Keratinocyte (primary cell): Measurements from ENCODE around the gene MMP11. TPM values are rescaled to one million over a fixed set of nuclear protein-coding genes. Genes with fewer than 3 reads are reported as not detected.

ENCODE experiments used
- DNase-seq: peaks from one replicate; pipeline ENCODE4 v3.0.0-alpha.2; 2011; ENCODE audit warnings: low read depth, missing footprints, low spot score
- FAIRE-seq: peaks from 2 replicates; lab custom pipeline; 2011; peaks lifted over from hg19 to GRCh38; lab: Jason Lieb, UNC
- H2AFZ ChIP-seq: 2 replicates; pipeline ENCODE4 v1.6.0; 2012; ENCODE audit warnings: low read length, control low read depth, inconsistent platforms; ENCODE audit not compliant: control insufficient read depth
- H3K27ac ChIP-seq: 2 replicates; pipeline ENCODE4 v1.5.1; 2011; ENCODE audit warnings: low read length; ENCODE audit not compliant: control insufficient read depth, insufficient read depth
- H3K27me3 ChIP-seq: 3 replicates; pipeline ENCODE4 v1.6.0; 2011; ENCODE audit warnings: low read length; ENCODE audit not compliant: control insufficient read depth, insufficient read depth; ENCODE audit errors: extremely low read depth
- H3K36me3 ChIP-seq, 2 experiments: 2 replicates in 1 of 2; 3 replicates in 1 of 2; pipeline ENCODE4 v1.5.1; 2011; ENCODE audit warnings: low read length in 2 of 2, mild to moderate bottlenecking in 1 of 2; ENCODE audit not compliant: control insufficient read depth in 2 of 2, insufficient read depth in 2 of 2; ENCODE audit errors: extremely low read depth in 1 of 2
- H3K4me1 ChIP-seq: 3 replicates; pipeline ENCODE4 v1.5.1; 2011; ENCODE audit warnings: low read length; ENCODE audit not compliant: control insufficient read depth, insufficient read depth; ENCODE audit errors: extremely low read depth
- H3K4me2 ChIP-seq: 3 replicates; pipeline ENCODE4 v1.6.0; 2011; ENCODE audit warnings: low read depth, low read length; ENCODE audit not compliant: control insufficient read depth, insufficient read depth; ENCODE audit errors: extremely low read depth
- H3K4me3 ChIP-seq, 3 experiments: fragments of 200-600 bp in 1 of 3; sonication (generic) in 1 of 3; 2 replicates in 2 of 3; 3 replicates in 1 of 3; pipeline ENCODE4 v1.5.1; 2011 to 2016; ENCODE audit warnings: low read length in 3 of 3, mild to moderate bottlenecking in 3 of 3, control low read depth in 2 of 3, inconsistent platforms in 1 of 3, low read depth in 1 of 3, mixed read lengths in 1 of 3, mixed run types in 1 of 3, moderate library complexity in 1 of 3; ENCODE audit not compliant: control insufficient read depth in 2 of 3, insufficient read depth in 2 of 3; ENCODE audit errors: extremely low read depth in 1 of 3
- H3K79me2 ChIP-seq: 2 replicates; pipeline ENCODE4 v1.6.0; 2012; ENCODE audit warnings: low read length; ENCODE audit not compliant: control insufficient read depth, insufficient read depth
- H3K9ac ChIP-seq: 3 replicates; pipeline ENCODE4 v1.6.0; 2011; ENCODE audit warnings: low read length; ENCODE audit not compliant: control insufficient read depth, insufficient read depth; ENCODE audit errors: extremely low read depth
- H3K9me1 ChIP-seq: 3 replicates; pipeline ENCODE4 v1.6.0; 2011; ENCODE audit warnings: low read length; ENCODE audit not compliant: control insufficient read depth, insufficient read depth; ENCODE audit errors: extremely low read depth
- H3K9me3 ChIP-seq: 2 replicates; pipeline ENCODE4 v1.5.1; 2012; ENCODE audit warnings: low read depth, low read length; ENCODE audit not compliant: control insufficient read depth
- H4K20me1 ChIP-seq: 3 replicates; pipeline ENCODE4 v1.6.0; 2011; ENCODE audit warnings: low read length; ENCODE audit not compliant: control insufficient read depth, insufficient read depth; ENCODE audit errors: extremely low read depth
- EZH2 ChIP-seq: IDR thresholded peaks from one replicate; pipeline ENCODE4 v1.6.1; 2012; ENCODE audit warnings: inconsistent platforms, mild to moderate bottlenecking, low read length, moderate library complexity
- dilution Hi-C: fragments of 300-500 bp; cut with MboI; formaldehyde crosslinking; loops from one replicate; pipeline ENCODE4 v1.7.0; 2020; ENCODE audit warnings: low sequenced_read_pairs; ENCODE audit not compliant: extremely low pct_ligation_motif_present
- polyA plus RNA-seq, 5 experiments: library from polyadenylated mRNA; depleted of rRNA in 3 of 5; stranded (reverse) in 3 of 5; stranded (forward) in 1 of 5; unstranded in 1 of 5; fragments of >200 nt; gene quantifications; 1 replicate in 1 of 5; 2 replicates in 3 of 5; 3 replicates in 1 of 5; pipeline versions ENCODE4 v1.2.1 to v1.2.3, GENCODE V29; 2011 to 2012; ENCODE audit warnings: missing spikeins in 2 of 5, low read depth in 1 of 5, low replicate concordance in 1 of 5
- TF ChIP-seq, protein P1 (sequence below), 3 experiments: IDR thresholded peaks in 1 of 3; conservative IDR thresholded peaks in 1 of 3; optimal IDR thresholded peaks in 1 of 3; 2 replicates in 2 of 3; 3 replicates in 1 of 3; pipeline versions ENCODE3 to v1.5.1; 2011; ENCODE audit warnings: low read length in 3 of 3, mild to moderate bottlenecking in 3 of 3, moderate library complexity in 2 of 3, control low read depth in 1 of 3, inconsistent platforms in 1 of 3; ENCODE audit not compliant: insufficient read depth in 2 of 3; ENCODE audit errors: extremely low read depth in 1 of 3

MMP11 gene
- polyA plus RNA-seq, 1 donor (not counting 4 experiments of a cell fraction or from before 2014, with no cell fraction given) = 0.13 TPM

- Histone ChIP-seq H3K9ac (no peak overlapping the region), H3K4me1 (peaks cover 3% of the 10 kb centered on the region), H3K27ac (no peak overlapping the region), H2AFZ (no peak overlapping the region), H3K4me3 (no peak overlapping the region), H3K36me3 (no peaks in the 10 kb centered on the region), H3K9me3 (no peaks in the 10 kb centered on the region), H3K9me1 (no peaks in the 10 kb centered on the region), H3K27me3 (peaks cover 8% of the 10 kb centered on the region), H3K4me2 (no peak overlapping the region), H3K79me2 (no peaks in the 10 kb centered on the region), H4K20me1 (no peaks in the 10 kb centered on the region)
- DNase-seq = no peak
- no peak for FAIRE-seq
- dilution Hi-C loops = no loop called here
- no peak for TF ChIP-seq EZH2
- TF ChIP-seq, protein P1, sequence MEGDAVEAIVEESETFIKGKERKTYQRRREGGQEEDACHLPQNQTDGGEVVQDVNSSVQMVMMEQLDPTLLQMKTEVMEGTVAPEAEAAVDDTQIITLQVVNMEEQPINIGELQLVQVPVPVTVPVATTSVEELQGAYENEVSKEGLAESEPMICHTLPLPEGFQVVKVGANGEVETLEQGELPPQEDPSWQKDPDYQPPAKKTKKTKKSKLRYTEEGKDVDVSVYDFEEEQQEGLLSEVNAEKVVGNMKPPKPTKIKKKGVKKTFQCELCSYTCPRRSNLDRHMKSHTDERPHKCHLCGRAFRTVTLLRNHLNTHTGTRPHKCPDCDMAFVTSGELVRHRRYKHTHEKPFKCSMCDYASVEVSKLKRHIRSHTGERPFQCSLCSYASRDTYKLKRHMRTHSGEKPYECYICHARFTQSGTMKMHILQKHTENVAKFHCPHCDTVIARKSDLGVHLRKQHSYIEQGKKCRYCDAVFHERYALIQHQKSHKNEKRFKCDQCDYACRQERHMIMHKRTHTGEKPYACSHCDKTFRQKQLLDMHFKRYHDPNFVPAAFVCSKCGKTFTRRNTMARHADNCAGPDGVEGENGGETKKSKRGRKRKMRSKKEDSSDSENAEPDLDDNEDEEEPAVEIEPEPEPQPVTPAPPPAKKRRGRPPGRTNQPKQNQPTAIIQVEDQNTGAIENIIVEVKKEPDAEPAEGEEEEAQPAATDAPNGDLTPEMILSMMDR (optimal IDR thresholded peaks at IDR 0.05 in 1 of 3, IDR thresholded peaks at IDR 0.05 in 1 of 3, conservative IDR thresholded peaks at IDR 0.05 in 1 of 3; ENCODE audit: extremely low read depth in 1 of 3, insufficient read depth in 2 of 3, low read length in 3 of 3) = no peak
Measured at GRCh38 chr22:23763579-23763945, 9.1 kb upstream of the MMP11 start.

GRCh38 chr22:23763954-23764353, 8.7 kb upstream of the MMP11 start:
- no peaks in the 10 kb centered on the region for H3K36me3 ChIP-seq
- H3K4me1 ChIP-seq = peaks cover 3% of the 10 kb centered on the region
- H3K27me3 ChIP-seq = peaks cover 8% of the 10 kb centered on the region
- FAIRE-seq (no peak), DNase-seq (no peak)
- dilution Hi-C loops = no loop called here
- no peaks in the 10 kb centered on the region for H3K79me2 ChIP-seq
- H2AFZ ChIP-seq = no peak overlapping the region
- no peaks in the 10 kb centered on the region for H3K9me1 ChIP-seq
- TF ChIP-seq, protein P1 (optimal IDR thresholded peaks at IDR 0.05 in 1 of 3, IDR thresholded peaks at IDR 0.05 in 1 of 3, conservative IDR thresholded peaks at IDR 0.05 in 1 of 3; ENCODE audit: extremely low read depth in 1 of 3, insufficient read depth in 2 of 3, low read length in 3 of 3) = no peak
- TF ChIP-seq EZH2 = no peak
- H3K4me3 ChIP-seq = no peak overlapping the region
- no peaks in the 10 kb centered on the region for H3K9me3 ChIP-seq
- H3K27ac ChIP-seq = no peak overlapping the region
- H3K9ac ChIP-seq = no peak overlapping the region
- no peak overlapping the region for H3K4me2 ChIP-seq
- no peaks in the 10 kb centered on the region for H4K20me1 ChIP-seq
